Embryonic facial prominence (tissue), 1 donor: ENCODE data around the gene FASTK.
"Not testable (repeated sequence)": the region's sequence is repeated elsewhere in the genome, so short reads cannot be mapped to it uniquely, and the experiment has no call there.

Experiments used
- DNase-seq: peaks from one replicate; pipeline ENCODE4 v3.0.0-alpha.2; 2016; ENCODE audit errors: extremely low spot score

The FASTK gene

DNA sequence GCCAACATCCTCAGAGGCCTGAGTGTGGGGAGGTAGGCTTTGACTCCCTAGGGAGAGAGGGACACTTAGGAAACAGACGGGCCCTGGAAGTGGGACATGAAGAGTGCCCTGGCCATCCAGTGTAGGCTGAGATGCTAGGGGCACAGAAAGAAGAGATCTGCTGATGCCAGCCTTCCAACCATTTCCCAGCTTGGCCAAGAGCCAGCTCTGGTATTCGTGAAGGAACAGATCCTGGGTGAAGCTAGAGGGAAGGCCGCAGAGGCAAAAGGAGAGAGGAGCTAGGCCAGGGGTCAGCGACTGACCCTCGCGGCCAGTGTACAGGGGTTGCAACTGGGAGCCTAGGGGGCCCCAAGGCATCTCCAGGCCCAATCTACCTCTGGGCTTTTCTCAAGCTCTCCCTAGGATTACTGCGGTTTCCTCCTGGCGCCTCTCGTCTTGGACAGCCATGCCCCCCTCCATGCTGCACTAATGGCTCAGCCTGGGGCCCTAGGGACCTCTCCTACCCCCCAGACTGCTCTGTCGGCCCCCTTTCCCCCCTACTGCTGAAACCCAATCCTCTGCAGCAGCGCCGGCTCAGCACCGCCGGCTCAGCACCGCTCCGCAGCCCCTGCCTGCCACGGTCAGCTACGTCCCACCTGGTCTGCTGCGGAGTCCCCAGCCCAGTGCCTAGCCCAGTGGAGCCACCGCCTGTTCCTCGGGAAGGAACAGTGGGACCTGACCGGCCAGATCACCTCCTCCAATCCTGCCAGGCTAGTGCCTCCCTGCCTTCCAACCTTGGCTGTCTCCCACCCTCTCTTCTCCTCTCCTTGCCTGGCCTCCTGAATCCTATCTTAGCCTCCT lies 32.4 kb downstream of the FASTK start, which contains the start of gene ASIC3:
TSS of gene ASIC3 (plus strand) at position 556 of the 840 bp plus-strand sequence. CDS start 355 bp downstream, outside the sequence.
- no peak for DNase-seq

DNA sequence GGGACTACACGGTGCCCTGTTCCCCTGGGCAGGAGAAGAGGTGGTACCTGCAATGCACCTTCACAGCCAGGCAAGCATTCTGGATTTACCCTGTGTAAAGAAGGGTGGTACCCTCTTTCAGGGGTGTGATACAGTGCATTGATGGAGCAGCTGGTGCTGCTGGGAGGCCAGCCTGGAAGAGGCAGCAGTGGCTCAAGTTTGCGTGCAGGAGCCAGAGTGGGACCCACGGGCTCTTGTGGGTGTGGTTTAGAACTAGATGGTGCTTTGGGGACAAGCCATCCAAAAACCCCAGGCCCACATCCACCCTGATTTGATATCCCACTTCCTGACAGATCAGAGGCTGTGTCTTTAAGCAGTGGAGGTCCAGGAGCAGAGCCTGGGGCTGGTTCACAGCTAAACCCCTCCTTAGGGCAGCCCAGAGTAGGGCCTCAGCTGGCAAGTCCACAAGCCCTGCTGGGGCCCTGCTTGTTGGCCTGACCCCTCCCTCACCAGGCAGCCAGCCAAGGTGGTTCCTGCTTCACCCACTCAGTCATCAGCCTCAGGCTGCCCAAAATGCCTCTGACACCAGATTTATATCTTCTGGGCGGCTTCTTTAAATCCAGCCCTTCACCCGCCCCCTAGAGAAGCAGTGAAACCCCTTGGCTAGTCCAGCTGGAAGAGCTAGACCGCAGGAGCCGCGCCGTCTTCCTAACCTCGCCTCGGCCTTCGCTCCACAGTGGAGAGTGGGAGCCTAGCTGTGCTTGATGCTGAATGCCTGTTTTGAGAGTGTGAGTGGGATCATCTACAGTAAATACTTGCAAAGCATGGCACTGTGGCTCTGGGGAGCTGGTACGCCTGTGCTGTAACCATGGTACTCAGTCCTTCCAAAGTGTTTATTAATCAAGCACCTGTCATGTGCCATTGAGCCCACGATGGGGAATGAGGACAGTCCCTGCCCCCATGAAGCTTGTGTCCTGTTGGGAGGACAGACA lies 33.7 kb downstream of the FASTK start:
- DNase-seq = no peak

DNA sequence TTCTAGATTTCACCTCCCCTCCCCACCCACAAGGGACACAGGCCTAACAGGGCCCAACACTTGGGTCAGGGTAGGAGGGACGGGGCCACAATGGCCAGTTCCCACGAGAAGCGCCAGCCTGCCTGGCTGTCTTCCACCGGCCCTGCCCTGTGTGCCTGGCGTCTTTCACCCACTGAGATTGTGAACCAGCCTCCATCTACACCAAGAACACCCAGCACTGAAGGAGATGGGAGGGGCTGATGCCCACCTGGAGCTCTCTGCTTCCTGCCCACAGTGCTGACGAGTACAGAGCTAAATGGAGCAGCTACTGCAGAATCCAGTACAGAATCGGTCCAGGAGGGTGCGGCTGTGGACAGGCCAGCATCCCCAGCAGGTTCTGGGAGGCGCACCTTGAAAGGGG lies 34.6 kb downstream of the FASTK start:
- no peak for DNase-seq

DNA sequence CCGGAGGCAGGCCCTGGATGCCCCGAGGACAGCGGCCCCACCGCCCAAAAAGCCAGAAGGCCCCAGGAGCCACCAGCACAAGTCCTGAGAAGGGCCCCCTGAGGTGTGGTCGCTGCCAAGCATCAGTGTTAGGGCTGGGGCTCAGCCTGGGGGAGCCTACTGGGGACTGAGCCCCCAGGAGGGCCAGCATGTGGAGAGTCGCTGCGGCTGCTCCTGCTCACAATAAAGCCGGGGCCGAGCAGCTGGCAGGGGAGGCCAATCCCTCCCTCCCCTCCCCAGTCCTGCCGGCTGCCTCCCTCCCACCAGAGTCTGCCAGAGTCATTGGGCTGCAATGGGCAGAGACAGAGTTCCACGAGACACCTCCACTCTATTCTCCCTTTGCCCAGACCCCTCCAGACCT lies 35.3 kb downstream of the FASTK start:
- DNase-seq = no peak

DNA sequence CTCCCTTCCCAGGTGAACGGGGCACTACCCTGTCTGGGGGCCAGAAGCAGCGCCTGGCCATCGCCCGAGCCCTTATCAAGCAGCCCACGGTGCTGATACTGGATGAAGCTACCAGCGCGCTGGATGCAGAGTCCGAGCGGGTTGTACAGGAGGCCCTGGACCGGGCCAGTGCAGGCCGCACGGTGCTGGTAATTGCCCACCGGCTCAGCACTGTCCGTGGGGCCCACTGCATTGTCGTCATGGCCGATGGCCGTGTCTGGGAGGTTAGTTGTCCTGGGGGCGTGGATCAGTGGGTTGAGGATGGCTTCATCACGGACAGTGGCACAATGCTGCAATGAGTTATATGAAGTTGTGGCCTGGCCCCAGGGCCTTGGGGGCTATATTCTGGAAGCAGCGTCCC lies 36.6 kb downstream of the FASTK start:
- DNase-seq = no peak

DNA sequence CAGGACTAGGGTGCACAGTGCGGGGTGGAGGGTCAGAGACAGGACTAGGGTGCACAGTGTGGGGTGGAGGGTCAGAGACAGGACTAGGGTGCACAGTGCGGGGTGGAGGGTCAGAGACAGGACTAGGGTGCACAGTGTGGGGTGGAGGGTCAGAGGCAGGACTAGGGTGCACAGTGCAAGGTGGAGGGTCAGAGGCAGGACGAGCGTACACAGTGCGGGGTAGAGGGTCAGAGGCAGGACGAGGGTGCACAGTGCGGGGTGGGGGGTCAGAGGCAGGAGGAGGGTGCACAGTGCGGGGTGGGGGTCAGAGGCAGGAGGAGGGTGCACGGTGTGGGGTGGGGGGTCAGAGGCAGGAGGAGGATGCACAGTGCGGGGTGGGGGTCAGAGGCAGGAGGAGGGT lies 37.2 kb downstream of the FASTK start:
- DNase-seq = not testable (repeated sequence)

DNA sequence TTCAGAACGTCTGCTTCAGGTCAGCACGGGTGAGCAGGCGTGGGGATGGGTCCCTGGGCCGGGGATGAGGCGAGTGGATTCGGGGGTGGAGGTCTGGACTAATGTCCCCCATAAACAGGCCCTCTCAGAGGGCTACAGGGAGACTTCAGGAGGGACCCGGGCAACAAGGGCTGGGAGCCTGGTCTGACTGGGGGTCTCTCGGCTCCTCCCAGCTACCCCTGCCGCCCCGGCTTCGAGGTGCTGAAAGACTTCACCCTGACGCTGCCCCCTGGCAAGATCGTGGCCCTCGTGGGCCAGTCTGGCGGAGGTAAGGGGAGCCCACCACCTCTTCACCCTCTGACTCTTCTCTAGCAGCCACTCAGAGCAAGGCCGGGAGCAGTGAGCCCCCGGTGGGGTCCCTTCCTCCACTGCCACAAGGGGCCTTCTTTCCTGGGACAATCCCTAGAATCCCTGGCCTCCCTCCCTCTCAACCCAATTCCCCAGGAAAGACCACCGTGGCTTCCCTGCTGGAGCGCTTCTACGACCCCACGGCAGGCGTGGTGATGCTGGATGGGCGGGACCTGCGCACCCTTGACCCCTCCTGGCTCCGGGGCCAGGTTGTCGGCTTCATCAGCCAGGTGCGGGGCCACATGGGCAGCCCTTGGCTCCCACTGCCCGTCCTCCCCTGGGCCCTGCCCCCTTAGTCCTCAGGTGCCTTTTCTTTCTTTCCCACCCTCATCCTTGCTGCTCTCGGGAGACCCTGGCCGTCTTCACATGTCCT lies 39.8 kb downstream of the FASTK start:
- DNase-seq = no peak

DNA sequence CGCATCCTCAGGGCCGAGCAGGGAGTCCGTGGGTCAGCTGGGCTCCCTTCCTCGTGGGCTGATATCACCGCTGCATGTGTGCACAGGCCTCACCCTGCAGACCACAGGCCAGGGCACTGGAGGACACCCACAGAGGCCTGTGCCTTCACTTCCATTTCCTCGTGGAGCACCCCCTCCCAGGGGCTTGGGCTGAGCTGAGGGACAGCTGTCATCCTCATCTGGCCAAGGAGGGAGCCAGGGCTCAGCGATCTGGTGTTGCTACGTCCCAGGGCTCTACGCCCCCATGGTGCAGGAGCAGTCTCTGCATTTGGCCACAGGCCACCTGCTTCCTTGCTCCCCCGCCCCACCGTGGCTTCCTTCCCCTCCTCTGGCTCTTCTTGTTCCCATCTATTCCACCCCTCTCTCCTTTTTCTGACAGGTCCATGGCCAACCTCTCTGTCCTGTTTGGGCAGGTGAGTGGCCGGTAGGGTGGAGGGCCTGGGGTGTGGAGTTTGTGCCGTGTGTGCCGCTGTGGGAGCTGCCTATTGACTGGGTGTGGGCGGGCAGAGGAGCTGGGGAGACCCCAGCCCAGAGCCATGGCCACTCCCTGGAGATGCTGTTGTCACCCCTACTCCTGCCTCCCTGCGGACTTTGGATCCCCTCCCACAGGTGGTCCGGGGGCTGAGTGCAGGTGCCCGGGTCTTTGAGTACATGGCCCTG lies 40.6 kb downstream of the FASTK start:
- DNase-seq = no peak

DNA sequence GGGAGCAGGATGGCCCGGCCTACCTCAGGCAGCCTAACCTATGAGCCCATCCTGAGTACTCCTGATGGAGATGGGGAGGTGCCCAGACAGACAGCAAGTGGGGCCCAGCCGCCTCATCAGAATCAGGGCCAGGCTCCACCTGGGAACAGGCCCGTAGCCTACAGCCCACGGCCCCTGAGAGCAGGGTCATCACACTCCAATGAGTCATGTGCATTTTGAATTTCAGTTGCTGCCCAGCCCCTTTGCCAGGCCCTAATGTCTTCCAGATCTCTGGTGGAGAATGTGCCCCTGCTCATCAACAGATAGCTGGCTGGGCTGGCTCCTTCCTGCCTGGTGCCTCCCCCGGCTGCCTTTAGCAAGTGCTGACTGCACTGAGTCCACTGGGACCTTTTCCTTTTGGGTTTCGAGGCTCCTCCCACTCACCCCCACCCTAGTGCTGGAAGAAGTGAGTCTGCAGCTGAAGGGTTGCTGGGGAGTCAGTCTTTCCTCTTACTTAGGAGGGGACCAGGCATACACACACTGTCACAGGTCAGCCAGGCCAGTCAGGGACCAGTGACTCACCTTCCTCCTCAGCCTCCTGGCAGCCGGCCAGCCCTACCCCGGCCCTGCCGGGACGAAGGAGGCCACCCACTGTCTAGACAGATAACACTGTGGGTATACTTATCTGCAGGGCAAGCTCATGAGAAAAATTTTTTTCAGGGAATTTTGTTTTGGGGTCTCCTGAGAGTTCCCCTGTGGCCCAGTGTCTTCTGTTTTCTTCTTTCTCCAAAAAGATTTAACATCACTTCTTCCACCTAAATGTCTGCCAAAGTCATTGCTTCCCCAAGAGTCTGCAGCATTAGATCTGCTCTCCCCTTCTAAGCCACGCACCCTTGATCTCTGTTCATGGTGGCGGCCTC lies 41.4 kb downstream of the FASTK start:
- DNase-seq = no peak

DNA sequence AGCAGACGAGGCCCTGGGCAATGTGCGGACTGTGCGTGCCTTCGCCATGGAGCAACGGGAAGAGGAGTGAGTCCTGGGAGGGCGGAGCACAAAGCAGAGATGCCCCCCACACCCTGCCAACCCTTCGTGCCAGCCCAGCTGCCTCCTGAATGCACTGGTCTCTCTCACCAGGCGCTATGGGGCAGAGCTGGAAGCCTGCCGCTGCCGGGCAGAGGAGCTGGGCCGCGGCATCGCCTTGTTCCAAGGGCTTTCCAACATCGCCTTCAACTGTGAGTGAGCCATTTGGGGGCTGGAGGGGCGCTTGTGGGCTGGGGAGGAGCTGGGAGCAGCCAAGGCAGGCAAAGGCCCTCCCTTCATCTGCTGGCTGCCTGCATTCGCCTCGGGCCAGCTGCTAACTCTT lies 44.7 kb downstream of the FASTK start:
- no peak for DNase-seq

DNA sequence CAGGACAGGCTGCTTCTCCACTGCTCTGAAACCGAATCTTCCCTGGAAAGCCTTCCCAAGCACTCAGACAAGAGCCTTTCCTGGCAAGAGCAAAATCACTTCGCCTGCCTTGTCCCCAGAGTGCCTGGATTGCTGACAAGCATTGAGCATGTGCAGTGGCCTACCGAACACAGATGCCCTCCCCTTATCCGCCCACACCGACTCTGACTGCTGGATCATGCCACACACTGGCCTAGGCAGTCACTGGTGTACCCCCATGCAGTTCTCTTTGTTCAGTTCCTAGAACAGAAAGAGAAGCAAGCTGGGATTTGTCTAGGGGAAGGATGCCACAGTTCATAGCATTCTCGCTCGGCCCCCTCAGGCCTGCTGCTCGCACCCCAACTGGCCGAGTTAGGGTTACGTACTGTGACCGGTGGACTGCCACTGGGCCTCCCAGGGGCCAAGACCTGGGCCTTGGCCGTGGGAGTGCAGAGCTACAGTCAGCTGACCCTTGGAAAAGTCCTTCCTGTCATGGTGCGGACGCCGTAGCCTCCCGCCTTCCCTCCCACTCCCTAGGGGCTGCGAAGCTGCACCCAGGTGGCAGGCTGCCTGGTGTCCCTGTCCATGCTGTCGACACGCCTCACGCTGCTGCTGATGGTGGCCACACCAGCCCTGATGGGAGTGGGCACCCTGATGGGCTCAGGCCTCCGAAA lies 45.4 kb downstream of the FASTK start:
- DNase-seq = no peak

DNA sequence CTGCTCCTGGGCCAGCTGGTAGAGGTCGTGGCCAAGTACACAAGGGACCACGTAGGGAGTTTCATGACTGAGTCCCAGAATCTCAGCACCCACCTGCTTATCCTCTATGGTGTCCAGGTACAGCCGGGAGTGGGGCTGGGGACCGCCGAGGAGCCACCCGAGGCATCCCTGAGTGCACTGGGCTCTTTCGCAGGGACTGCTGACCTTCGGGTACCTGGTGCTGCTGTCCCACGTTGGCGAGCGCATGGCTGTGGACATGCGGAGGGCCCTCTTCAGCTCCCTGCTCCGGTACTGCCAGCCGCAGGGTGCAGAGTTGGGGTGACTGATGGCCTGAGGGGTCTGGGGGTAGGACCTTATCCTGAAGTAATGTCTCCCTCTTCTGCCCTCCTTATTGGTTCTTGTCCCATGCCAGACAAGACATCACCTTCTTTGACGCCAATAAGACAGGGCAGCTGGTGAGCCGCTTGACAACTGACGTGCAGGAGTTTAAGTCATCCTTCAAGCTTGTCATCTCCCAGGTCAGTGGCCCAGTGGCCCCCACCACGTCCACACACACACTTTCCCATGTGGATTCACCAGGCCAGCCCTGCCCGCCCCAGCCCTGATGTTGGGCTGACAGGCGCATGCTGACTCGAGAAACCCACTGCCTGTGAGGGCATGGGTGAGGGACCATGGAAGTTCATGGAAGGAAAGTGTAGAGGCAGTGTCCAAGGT lies 46.1 kb downstream of the FASTK start:
- no peak for DNase-seq

DNA sequence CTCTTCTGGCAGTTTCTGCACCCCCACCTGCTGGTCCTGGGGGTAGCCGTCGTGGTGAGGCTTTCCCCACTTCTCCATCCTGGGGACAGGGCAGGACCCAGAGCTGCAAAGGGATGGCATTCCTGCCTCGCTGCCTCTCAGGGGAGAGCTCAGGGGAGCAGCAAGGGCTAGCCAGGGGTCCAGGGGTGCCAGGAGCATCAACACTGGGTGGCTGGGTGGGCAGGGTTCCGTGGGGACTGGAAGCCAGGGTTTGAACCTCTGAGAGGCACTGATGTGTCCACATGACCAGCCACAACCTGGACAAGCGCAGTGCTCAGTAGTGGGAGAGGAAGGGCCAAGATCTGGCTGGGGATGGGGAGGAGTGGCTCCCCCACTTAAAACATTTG lies 46.8 kb downstream of the FASTK start:
- DNase-seq = no peak

DNA sequence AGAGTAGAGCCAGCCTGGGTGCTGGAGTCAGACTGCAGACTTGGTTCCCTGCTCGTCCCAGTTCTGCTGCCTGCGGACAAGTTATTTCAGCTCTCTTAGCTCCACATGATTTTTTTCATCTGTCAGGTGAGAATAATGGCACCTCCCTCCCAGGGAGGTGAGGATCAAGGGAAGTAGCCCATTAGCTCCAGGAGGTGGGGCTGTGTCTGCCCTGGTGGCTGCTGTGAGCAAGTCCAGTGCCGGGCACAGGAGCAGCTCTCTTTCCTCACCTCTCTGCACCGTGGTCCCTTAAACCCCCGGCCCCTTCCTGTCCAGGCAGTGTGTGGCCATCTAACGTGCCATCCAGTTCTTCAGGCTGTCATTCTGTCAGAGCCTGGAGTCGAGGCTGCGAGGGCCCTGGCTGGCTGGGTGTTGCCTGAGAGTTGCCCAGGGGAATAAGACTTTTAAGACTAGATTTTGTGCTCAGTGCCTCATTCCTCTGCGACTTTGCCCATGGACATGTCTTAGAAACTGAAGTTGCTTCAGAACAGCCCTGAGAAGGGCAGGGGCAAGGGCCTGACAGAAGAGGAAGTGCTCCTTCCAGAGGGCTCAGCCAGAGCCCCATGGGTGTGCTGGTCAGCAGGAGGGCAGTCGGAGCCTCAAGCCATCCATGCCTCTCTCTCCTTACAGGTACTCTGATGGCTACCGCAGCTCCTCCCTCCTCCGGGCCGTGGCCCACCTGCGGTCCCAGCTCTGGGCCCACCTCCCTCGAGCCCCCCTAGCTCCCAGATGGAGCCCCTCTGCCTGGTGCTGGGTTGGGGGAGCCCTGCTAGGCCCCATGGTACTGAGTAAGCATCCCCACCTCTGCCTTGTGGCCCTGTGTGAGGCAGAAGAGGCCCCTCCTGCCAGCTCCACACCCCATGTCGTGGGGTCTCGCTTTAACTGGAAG lies 47.4 kb downstream of the FASTK start:
- DNase-seq = no peak

DNA sequence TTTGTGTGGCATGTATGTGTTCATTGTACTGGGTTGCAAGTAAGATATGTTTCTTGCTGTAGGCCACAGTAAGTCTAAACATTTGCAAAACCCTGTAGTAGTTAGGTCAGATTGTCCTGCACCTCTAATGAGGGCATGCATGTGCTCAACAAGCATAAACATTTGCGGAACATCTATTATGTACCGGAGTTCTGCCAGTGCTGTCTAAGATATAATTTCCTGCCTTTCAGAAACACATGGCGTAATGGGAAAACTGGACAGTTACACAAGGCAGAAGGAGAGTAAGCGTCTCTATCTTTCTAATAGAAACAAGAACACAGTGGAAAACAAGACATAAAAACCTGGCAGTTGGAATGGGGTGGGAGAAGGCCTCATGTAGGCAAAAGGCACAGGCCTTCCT lies 49.6 kb downstream of the FASTK start:
- DNase-seq = no peak

DNA sequence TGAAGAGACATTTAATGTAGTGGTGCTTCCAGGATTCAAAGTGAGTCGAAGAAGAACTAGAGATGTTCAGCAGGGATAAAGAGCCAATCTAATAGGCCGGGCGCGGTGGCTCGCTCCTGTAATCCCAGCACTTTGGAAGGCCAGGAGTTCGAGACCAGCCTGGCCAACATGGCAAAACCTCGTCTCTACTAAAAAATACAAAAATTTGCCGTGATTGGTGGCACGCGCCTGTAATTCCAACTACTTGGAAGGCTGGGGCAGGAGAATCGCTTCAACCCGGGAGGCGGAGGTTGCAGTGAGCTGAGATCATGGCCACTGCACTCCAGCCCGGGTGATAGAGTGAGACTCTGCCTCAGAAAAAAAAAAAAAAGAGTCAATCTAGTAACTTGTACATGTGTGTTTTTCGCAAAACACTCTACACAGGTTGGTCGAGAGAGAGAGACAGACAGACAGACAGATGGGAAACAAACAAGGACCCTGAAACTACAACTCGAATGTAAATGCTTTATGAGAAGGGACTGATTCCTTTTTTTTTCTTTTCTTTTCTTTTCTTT lies 51.6 kb downstream of the FASTK start:
- DNase-seq = no peak

DNA sequence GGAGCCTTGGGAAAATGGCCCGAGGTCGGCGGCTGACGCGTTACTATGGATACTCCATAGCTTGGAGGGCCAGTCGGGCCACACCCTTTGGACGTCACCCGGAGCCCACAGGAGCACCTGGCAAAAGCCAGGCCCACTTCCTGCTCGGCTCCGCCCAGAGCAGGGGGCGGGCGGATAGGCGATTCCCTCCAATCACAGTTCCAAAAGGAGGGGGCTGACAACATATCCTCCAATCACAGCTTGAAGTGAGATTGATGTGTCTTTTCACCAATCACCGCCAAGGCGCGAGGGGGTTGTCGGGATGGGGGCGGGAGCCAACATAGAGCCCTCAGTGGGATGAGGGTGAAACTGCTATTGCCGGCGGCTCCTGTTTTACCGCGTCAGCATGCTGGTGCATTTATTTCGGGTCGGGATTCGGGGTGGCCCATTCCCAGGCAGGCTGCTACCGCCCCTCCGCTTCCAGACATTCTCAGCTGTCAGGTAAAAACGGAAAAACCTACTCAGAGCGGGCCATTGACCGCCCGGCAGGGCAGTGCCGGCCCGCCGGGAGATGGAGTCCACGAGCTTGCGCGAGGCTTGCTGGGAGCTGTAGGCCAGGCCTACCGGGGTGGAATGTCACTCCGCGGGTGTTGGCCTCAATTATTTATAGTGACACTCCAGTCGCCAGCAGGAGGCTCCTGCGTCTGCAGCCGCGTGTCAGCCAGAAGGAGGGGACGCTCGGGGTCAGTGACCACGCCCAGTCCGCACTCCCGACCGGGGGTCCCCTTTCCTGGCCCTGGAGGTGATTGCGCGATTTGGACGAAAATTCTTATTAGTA lies 52.3 kb downstream of the FASTK start, which contains the start of gene ABCB8:
TSS of gene ABCB8 (plus strand) at position 320 of the 817 bp plus-strand sequence. CDS start at position 386, 66 bp downstream.
- DNase-seq = peak; percentile 97
